ENCODE data around the gene RGSL1.

RGSL1 gene

GRCh38 chr1:182549346-182549745 is 99.4 kb downstream of the RGSL1 start:
- no peak for DNase-seq (ENCODE audit: low spot score)

DNA sequence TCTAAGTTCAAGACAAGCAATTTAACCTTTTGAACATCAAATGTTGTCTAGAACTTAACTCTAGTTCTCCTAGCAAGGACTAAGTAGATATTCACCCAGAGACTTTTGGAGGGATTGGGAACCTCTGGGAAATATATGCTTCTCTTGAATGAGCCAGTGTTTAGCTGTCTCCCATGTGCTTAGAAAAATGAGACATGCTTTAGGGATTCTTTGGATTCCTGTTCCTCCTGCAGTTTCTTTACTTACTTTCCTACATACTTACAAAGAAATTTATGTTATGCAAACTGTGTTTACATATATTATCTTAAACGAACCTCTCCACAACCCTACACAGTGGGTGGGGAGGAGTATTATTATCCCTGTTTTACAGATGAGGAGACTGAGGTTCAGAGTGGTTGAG is 99.9 kb downstream of the RGSL1 start:
- no peak for DNase-seq (ENCODE audit: low spot score)

DNA sequence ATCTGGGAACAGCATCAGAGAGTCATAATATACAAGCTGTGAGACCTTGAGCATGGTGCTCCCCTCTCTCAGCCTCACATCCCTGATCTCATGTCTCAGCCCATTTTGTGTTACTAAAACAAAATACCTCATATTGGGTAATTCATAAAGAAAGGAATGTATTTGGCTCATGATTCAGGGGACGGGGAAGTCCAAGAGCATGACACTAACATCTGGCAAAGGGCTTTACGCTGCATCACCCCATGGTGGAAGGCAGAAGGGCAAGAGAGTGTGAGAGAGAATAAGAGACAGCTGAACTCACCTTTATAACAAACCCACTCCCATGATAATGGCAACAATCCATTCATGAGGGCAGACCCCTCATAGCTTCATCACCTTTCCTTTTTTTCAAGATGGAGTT is 102.6 kb downstream of the RGSL1 start:
- no peak for DNase-seq (ENCODE audit: low spot score)

GRCh38 chr1:182555493-182555892 is 105.5 kb downstream of the RGSL1 start:
- no peak for DNase-seq (ENCODE audit: low spot score)

DNA sequence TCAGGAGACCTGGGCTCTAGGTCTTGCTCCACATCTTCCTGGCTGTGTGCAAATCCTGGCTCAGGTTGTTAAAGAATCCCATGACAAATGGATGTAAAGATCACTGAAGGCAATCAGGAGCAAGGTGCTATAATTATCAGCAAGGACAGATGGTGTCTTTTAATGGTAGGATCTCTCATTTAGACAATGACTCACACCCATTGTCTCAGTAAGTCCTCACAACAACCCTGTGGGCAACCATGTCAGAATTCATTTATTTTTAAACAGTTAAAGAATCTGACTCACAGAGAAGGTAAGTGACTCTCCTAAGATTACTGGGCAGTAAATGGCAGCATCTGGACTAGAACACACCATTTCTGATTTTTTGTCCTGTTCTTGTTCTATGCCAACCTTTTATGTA is 106.3 kb downstream of the RGSL1 start:
- no peak for DNase-seq (ENCODE audit: low spot score)

- no peak for DNase-seq (ENCODE audit: low spot score)
Observed at GRCh38 chr1:182560392-182560984, 110.5 kb downstream of the RGSL1 start.

DNA sequence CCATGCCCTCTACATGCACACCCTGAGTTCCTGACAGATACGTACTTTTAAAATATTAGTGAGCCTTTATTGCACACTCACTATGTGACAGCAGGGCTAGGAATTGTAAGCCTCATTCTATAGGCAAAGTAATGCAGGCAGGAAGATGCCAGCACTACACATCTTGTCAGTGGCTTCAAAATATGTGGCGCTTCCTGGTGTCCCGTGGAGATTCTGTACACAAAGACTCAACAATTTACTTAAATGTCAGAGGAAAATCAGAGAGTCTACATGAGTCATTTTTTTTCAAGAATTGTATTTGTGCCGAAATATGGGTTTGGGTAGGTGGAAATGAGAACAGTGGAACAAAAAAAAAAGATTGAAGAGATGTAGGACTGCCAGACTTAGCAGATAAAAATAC is 111.5 kb downstream of the RGSL1 start:
- no peak for DNase-seq (ENCODE audit: low spot score)

GRCh38 chr1:182563095-182563494 is 113.1 kb downstream of the RGSL1 start:
- no peak for DNase-seq (ENCODE audit: low spot score)

DNA sequence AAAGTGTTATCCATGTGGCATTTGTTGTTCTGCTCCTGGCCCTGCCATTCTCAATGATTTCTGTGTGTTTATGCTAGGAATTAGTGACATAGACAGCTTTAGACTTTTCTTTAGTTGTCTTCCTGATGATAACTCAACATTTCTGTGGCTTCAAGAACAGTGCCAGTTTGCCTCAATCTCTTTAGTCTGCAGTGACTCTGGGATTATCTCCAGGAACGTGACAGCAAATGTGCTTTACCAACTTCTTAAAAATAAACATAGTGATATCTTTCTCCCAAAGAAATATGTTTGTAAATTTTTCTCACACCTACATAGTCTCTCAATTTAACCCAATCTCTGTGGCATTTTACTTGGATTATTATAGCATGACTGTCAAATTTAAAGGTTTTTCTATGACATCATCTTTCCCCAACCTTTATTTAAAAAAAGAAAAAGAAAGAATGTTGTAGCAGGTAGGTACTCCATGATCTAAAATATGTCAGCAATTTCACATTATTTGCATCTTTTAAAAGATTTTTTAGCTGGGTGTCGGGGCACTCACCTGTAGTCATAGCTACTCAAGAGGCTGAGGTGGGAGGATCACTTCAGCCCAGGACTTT is 114.6 kb downstream of the RGSL1 start:
- no peak for DNase-seq (ENCODE audit: low spot score)

- DNase-seq (ENCODE audit: low spot score) = no peak
Observed at GRCh38 chr1:182565537-182565936, 115.6 kb downstream of the RGSL1 start.

- DNase-seq (ENCODE audit: low spot score) = no peak
Observed at GRCh38 chr1:182567629-182568028, 117.7 kb downstream of the RGSL1 start.

- DNase-seq (ENCODE audit: low spot score) = no peak
Observed at GRCh38 chr1:182568647-182569284, 118.8 kb downstream of the RGSL1 start.

- no peak for DNase-seq (ENCODE audit: low spot score)
Observed at GRCh38 chr1:182569939-182570610, 120.1 kb downstream of the RGSL1 start.

DNA sequence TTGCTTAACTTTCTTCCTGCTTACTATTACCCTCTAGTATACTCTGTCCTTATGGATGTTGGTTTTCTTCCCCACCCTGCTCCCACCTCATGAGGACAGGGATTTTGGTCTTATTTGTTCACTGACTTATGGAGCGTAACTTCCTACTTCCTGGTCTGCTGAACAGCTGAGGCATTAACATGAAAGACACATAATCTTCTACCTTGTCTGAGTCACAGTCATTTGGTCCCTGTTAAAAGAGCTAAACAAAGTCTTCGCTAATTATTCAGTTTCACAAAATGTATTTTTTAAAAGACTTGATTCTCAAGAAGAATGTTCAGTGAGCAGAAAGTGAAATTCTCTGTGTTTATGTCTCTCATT is 120.6 kb downstream of the RGSL1 start:
- no peak for DNase-seq (ENCODE audit: low spot score)

GRCh38 chr1:182574156-182574555 is 124.2 kb downstream of the RGSL1 start:
- DNase-seq (ENCODE audit: low spot score) = no peak

DNA sequence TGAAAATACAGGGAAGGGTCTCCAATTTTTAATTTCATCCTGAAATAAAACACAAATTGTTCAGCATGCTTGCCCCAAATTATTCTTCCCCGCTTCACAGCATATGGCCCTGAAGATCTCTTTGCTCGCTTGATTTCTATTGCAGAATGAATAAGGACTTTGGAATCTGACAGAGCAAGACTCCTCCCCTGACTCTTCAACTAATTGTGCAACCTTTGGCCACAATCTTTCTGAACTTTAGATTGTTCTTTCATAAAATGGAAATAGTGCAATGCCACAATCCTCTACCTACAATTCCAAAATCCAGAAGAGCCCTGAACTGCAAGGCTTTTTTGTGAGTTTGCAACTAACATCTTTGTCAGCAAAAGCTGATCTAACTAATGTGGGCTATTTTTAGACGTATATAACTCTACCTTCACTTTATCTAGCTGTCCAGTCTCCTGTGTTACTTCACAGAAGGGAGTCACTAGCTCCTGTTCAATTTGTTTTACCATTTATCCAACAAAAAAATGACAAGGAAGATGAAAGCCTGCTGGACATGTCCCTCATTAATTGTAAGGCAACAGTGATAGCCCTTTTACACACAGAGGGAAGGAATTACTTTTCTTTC is 125.7 kb downstream of the RGSL1 start:
- no peak for DNase-seq (ENCODE audit: low spot score)

DNA sequence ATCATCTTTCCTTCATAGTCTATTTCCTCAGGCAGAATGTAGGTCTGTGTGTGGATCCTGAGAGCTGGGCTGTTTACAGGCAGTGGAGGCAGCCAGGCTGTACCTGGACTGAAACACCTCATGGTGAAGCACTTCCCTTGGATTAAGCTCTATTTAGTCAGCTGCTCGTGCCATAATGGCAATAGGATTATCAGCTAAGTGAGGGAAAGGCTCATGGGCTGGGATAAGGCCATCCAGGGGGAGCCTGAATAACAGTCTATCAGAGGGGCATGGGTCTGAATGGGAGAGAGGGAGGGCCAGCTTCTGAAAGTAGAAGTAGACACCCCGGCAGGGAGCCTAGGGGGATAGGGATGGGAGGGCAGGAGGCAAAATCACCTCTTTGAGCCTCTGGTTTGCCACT is 130.8 kb downstream of the RGSL1 start:
- no peak for DNase-seq (ENCODE audit: low spot score)

DNA sequence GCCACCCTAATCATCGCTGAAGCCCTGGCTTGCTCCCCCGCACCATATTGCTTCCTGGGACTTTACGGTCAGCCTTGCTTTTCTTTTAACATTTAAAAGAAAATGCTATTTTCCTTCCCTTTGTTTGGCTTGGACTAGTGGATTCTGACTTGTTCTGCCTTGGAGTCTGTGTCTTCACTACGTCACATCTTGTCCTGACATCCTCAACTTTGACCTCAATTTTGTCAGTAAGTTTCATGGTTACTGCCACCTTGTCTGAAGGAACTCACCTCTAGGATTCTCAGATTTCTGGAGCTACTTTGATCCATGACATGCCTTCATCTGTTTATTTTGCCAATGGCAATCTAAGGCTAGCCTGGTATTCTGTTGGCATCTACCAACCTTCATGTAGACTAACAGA is 134.8 kb downstream of the RGSL1 start:
- DNase-seq (ENCODE audit: low spot score) = no peak

DNA sequence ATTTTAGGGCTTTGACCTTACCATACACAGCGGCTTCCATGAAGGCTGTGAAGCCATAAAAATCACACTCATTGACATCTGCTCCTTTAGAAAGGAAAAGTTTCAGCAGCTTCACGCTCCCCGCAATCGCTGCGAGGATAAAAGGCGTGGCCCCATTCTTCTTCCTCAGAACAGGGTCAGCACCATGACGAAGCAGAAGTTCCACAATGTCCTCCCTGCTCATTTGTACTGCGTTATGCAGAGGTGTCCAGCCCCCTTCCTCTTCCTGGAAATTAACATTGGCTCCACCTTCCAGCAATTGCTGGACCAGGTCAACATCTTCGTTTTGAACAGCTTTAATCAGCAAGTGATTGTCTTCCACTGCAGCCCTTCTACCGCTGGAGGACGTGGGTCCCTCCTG is 136.4 kb downstream of the RGSL1 start:
- no peak for DNase-seq (ENCODE audit: low spot score)

GRCh38 chr1:182587093-182587492 is 137.1 kb downstream of the RGSL1 start:
- no peak for DNase-seq (ENCODE audit: low spot score)

DNA sequence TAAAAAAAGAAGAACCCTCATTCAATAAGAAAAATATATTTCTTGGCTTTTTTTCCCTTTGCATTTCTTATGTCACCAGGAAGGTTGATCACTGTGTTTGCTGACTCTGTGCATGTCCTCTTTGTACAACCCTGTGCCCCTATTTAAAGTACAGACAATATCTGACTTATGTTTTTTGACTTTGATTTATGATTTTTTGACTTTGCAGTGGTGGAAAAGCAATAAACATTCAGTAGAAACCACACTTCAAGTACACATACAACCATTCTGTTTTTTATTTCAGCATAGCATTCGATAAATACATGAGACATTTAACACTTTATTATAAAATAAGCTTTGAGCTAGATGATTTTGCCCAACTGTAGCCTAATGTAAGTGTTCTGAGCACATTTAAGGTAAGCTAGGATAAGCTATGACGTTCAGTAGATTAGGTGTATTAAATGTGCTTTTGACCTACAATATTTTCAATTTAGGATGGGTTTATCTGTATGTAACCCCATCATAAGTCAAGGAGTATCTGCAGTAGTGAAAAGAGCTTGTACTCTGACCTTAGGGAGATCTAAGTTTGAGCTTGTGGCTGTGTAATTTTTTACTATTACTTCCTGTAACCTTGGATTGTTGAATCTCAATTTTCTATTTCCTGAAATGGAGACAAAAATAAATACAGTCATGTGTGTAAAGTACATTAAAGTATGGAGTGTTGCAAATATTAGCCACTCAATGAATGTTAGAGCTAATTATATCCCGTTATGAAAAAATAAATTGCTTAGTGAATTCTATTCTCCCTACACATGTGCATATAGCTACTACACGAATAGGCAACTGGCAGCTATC is 137.9 kb downstream of the RGSL1 start:
- no peak for DNase-seq (ENCODE audit: low spot score)
